Activated T-cell treated with anti-CD3 and anti-CD28 coated beads for 48 hours (primary cell): ENCODE measurements around the gene USP2.

Experiments
- DNase-seq: peaks from one replicate; pipeline ENCODE4 v3.0.0-alpha.2; 2020; ENCODE audit warnings: low read depth

Gene USP2, protein sequence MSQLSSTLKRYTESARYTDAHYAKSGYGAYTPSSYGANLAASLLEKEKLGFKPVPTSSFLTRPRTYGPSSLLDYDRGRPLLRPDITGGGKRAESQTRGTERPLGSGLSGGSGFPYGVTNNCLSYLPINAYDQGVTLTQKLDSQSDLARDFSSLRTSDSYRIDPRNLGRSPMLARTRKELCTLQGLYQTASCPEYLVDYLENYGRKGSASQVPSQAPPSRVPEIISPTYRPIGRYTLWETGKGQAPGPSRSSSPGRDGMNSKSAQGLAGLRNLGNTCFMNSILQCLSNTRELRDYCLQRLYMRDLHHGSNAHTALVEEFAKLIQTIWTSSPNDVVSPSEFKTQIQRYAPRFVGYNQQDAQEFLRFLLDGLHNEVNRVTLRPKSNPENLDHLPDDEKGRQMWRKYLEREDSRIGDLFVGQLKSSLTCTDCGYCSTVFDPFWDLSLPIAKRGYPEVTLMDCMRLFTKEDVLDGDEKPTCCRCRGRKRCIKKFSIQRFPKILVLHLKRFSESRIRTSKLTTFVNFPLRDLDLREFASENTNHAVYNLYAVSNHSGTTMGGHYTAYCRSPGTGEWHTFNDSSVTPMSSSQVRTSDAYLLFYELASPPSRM

DNA sequence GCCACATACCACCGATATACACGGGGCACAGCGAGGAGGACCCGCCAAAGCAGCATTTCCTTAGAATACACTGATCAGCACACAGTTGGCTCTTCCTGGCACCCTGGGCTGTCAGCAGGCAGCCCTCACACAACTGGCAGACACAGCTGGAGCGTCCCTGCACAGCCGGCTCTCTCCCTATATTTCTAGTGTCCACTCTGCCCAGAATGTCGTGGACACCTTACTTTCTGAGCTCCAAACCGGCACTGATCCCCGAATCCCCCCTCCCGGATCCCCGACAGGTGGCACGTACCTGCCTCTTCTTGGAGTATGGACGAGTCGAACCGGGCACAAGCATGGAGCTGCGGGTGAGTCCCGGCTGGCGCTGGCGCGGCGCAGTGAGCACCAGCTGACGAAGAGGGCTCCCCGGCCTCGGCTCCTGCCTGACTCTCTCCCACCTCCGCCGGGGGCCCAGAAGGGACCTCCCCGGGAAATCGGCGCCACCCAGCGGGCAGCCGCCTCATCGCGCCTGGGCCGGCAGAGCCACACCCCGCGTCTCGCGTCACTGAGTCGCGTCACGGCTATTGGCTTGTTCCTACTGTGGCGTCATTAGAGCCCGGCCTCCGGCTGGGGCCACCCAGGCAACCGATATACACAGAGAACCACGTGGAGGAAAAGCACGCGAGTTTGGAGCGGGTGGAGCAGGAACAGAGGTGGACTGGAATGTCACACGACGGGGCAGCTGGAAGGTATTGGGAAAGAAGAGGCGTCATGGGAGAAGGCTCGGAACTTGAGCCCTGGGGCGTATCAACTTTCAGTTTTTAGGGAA lies at the start of gene USP2:
USP2 (minus strand) TSS at position 510 of the 808 bp plus-strand sequence. CDS start 8,210 bp downstream, outside the sequence.
- DNase-seq, result peak; percentile 98

DNA sequence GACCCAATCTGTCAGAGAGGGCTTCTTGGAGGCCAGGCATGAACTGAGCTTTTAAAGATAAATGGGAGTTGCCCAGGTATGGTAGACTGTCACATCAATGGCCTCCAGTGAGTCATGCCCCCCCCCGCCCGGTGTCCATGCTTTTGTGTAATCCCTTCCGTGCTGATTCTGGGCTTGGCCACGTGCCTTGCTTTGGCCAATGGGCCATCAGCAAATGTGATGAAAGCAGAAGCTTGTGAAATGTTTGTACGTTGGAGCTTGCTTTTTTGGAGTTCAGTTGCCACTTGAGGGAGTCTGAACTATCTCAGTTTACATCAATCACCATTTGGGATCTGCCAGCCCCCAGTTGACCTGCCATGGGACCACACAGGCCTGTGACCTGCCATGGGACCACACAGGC lies 45.8 kb upstream of the USP2 start:
- no peak for DNase-seq

GRCh38 chr11:119426142-119426541 lies 44.7 kb upstream of the USP2 start:
- no peak for DNase-seq

DNA sequence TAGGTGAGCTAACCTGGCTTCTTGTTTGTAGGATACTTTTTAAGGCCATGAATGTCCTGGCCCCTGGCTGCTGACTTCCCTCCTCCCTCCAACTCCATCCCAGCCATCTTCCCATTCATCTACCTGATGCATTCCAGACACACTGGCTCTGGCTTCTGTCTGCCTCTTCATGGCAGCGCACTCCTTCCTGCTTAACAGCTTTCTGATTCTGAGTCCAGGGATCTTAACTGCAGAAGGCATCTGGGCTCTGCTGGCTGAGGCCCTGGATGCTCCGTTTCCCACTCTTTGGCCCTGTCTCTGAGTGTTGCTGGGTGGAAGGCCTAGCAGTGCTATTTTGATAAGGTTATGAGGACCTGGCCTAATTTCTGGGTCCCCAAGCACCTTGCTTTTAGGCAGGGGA lies 43.3 kb upstream of the USP2 start:
- no peak for DNase-seq

DNA sequence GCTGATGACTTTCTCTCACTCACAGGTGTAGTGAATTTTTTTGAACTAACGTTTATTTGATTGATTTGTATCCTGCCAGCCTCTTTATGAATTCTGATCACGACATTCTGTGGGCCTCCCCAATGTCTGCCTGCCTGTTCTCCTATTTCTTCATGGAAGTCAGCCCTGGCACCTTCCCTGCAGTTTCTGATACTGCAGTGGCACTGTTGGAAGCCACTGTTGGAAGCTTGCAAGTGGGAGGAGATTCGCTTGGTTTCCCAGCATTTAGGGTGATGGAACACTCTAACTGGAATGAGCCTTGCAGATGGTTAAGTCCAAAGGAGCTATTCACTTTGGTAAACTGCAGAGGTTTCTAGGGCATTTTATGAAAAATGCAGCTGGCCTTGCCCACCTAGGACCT lies 42.8 kb upstream of the USP2 start:
- DNase-seq, result no peak

DNA sequence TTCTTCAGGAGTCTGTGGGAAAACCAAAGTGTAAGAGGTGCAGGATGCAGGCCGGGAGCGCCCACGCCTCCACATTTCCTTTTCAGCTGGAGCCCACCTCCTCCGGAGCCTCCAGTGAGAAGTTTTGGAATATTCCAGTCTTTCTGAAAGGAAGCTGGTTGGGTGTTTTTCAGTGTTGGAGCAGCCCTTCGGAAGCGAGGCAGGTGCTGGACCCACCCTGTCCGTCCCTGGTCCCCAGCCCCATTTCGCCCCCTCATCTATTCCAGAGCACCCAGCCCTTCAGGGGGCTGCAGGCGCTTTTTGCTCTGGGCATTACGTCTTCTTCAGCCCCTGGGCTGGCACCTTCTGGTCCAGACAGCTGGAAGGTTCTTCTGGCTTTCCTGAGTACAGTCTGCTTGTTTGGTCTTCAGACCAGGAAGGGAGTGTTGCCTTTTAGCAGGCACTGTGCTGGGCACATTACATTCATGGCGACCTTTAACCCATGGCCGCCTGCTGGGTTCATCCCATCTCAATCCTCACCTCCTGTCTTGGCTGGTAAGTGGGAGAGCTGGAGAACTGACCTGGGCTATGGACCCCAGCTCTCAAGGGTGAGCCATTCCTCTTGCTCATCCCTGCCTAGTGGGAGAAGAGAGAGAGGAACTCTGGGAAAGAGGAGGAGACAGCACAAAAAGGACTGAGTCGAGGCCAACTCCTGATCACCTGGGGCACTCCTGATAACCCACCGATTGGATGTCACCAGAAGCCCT lies 42.2 kb upstream of the USP2 start:
- DNase-seq, result no peak

DNA sequence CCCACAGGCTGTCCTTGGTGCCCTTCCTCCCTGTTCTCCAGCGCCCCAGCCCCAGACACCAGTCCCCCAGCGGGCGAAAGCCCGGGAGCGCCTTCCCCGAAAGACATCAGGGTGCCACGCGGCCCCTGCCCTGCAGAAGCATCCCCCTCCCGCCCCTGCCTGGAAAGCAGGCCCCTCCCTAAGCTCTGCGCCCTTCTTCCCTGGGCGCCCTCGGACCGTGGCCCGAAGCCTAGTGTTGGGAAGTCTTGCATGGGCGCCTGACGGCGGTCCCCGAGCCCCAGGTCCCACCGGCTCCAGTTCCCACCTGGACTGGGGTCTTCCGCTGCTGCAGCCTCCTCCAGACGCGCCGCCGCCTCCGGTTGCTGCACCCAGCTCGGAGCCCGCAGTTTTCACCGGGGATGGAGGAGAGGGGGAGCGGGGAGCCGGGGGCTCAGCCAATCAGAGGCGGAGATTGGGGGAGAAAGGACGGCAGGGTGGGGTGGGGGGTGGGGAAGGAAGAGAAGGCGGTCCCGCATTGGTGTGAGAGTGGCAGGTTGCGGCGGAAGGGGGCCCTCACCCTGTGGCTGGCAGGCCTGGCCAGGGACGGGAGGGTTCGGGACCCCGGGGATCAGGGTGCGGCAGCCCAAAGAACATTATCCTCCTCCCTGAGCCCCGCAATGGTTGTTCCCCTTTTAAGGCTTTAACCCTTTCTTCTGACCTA lies 41.5 kb upstream of the USP2 start, which contains the start of gene THY1:
THY1 (minus strand) TSS at position 364 of the 700 bp plus-strand sequence. CDS start 2,267 bp downstream, outside the sequence.
- no peak for DNase-seq

GRCh38 chr11:119421941-119422808 lies 40.7 kb upstream of the USP2 start:
- no peak for DNase-seq

- DNase-seq, result no peak
Observed at GRCh38 chr11:119421351-119421750, 39.9 kb upstream of the USP2 start.

- no peak for DNase-seq
Observed at GRCh38 chr11:119420631-119421030, 39.1 kb upstream of the USP2 start.

GRCh38 chr11:119419834-119420492 lies 38.5 kb upstream of the USP2 start:
- no peak for DNase-seq

- no peak for DNase-seq
Observed at GRCh38 chr11:119419246-119419645, 37.8 kb upstream of the USP2 start.

DNA sequence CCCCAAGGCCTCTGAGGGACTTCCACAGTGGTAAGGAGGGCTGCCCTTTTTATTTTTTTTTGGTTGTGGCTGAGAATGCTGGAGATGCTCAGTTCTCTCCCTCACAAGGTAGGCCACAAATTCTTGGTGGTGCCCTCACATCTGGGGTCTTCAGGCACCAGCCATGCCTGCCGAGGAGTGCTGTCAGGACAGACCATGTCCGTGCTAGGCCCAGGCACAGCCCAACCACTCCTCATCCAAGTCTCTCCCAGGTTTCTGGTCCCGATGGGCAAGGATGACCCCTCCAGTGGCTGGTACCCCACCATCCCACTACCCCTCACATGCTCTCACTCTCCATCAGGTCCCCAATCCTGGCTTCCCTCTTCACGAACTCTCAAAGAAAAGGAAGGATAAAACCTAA lies 37.3 kb upstream of the USP2 start:
- no peak for DNase-seq

GRCh38 chr11:119417726-119418540 lies 36.4 kb upstream of the USP2 start:
- no peak for DNase-seq

DNA sequence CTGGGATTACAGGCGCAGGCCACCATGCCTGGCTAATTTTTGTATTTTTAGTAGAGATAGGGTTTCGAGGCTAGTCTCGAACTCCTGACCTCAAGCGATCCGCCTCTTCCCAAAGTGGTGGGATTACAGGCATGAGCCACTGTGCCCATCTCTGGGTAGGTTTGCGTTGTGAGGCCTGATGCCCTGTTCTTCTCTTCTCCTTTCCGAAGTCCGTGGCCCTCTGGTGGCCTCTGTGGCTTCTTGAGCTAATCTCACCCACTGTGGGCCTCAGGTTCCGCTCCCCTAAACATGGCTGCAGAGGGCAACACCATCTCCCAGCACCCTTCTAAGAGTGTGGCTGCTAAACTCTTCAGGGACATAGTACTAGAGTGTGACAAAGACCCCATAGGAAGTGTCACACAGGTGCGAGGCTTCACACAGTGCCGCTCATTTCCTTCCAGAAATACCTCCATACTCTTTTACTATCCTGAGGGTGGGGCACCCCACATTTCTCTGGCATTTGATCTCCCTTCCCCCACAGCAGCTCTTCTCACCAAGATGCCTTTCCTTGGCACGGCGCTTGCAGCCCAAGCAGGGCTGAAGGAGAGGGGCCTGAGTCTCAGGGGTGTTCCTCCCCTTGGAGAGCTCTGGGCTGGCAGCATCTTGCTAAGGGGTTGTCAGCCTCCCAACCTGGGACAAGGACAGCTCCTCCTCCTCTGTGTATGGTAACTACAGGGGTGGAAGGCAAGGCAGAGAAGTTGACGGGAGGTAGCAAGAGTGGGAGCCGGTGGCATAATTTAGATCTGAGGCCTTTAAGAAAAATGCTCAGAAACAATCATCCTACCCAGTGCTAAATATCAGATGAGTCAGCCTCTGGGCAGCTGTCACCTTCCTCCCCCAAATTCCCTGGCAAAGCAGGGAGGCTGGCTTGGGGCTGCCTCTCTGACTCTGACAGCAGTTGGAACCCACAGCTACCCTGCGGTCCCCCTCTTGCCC lies 35.4 kb upstream of the USP2 start:
- no peak for DNase-seq

- no peak for DNase-seq
Observed at GRCh38 chr11:119415966-119416365, 34.5 kb upstream of the USP2 start.

GRCh38 chr11:119415517-119415916 lies 34.0 kb upstream of the USP2 start:
- no peak for DNase-seq

DNA sequence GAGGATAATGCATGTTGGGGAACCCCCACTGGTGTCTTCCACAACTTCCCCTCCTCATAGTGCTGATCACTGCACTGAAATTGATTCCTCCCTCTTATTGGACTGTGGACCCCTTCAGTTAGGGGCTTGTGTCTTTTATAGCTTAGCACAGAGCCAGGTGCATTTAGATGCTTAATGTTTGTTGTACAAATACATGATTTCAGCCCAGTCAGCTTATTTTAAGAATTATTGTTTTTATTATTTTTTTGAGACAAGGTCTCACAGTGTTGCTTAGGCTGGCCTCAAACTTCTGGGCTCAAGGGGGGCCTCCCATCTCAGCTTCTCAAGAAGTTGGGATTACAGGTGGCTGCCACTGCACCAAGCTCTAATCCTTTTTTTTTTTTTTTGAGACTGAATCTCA lies 33.2 kb upstream of the USP2 start:
- no peak for DNase-seq
